Stomach smooth muscle (tissue), 2 donors: ENCODE results near the gene SYNGR3.

Source experiments
- H3K27ac ChIP-seq: one replicate; pipeline ENCODE4 v1.7.0; 2013; ENCODE audit warnings: mild to moderate bottlenecking, low read length, inconsistent platforms
- H3K27me3 ChIP-seq, 2 donors: one replicate each; pipeline ENCODE4 v1.7.0; 2013; ENCODE audit warnings: low read length in 2 of 2; ENCODE audit not compliant: insufficient read depth in 2 of 2, control insufficient read depth in 1 of 2
- H3K36me3 ChIP-seq, 2 donors: one replicate each; pipeline ENCODE4 v1.7.0; 2013; ENCODE audit warnings: low read length in 2 of 2; ENCODE audit not compliant: control insufficient read depth in 2 of 2, insufficient read depth in 2 of 2
- H3K4me1 ChIP-seq: one replicate; pipeline ENCODE4 v1.7.0; 2013; ENCODE audit warnings: low read length; ENCODE audit not compliant: control insufficient read depth, insufficient read depth
- H3K4me3 ChIP-seq, 2 donors: one replicate each; pipeline ENCODE4 v1.7.0; 2013; ENCODE audit warnings: low read length in 2 of 2
- H3K9ac ChIP-seq, 2 donors: one replicate each; pipeline ENCODE4 v1.7.0; 2013; ENCODE audit warnings: low read length in 2 of 2, mild to moderate bottlenecking in 1 of 2
- H3K9me3 ChIP-seq, 2 donors: one replicate each; pipeline ENCODE4 v1.7.0; 2013; ENCODE audit warnings: low read length in 2 of 2; ENCODE audit not compliant: control insufficient read depth in 2 of 2
- donor health status: healthy.
- donor health status: Pancreatic carcinoma.

SYNGR3 gene, protein sequence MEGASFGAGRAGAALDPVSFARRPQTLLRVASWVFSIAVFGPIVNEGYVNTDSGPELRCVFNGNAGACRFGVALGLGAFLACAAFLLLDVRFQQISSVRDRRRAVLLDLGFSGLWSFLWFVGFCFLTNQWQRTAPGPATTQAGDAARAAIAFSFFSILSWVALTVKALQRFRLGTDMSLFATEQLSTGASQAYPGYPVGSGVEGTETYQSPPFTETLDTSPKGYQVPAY

DNA sequence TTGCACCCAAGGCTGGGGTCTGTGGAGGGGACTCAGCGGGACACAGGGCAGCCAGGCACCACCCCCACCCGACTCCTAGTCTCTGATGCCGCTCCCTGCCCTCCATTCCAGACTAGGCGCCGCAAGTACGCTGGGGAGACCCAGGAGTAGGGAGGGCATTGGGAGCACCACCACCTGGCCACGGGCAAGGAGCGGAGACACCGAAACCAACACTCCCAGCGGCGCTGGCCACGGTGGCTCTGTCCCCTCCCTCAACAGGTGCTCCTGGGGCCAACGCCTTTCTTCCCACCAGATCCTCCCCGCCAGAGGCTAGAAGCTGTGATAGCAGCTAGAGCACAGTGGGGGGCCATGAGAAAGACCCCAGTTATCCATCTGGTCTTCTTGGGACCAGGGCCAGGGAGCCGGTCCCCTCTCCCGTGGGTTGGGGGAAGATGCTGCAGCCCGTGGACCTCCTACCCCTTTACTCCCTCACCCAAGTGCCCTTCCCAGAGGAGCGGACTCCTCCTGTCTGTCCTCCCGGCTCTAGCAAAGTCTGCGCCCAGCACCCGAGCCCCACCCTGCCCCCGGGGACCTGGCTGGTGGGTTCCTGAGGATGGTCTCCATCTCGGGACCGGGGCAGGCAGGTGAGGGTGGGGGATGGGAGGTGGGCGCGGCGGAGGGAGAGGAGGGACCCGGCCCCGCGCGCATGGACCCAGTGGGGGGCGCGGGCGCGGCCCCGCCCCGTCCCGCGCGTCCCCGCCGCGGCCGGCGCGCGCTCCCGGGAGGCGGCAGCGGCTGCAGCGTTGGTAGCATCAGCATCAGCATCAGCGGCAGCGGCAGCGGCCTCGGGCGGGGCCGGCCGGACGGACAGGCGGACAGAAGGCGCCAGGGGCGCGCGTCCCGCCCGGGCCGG, at the start of gene SYNGR3:
TSS of gene SYNGR3 (plus strand) at position 762 of the 892 bp plus-strand sequence. CDS start 133 bp downstream, outside the sequence.
- H3K27ac ChIP-seq, result no peak within 1 kb of the TSS
- H3K9me3 ChIP-seq, result no peaks in the 10 kb centered on the region
- no peak within 1 kb of the TSS for H3K4me3 ChIP-seq
- peaks cover 34% of the 10 kb centered on the region for H3K4me1 ChIP-seq
- no peak within 1 kb of the TSS for H3K9ac ChIP-seq
- H3K36me3 ChIP-seq, result peaks cover 11 to 16% of the 10 kb centered on the region in 2 donors
- peaks cover 27 to 29% of the 10 kb centered on the region in 2 donors for H3K27me3 ChIP-seq

GRCh38 chr16:1940273-1941161, 49.3 kb upstream of the SYNGR3 start:
- Histone ChIP-seq H3K4me1 (peaks cover 25% of the 10 kb centered on the region), H3K4me3 (no peak overlapping the region), H3K9ac (no peak overlapping the region), H3K27ac (no peak overlapping the region), H3K9me3 (no peaks in the 10 kb centered on the region), H3K36me3 (peaks cover 16 to 21% of the 10 kb centered on the region in 2 donors), H3K27me3 (no peaks in the 10 kb centered on the region)

- Histone ChIP-seq H3K4me1 (peaks cover 25% of the 10 kb centered on the region), H3K27ac (peak overlapping the region; percentile 90), H3K4me3 (peak overlapping the region; percentile 84 to 90), H3K9me3 (no peaks in the 10 kb centered on the region), H3K9ac (peak overlapping the region; percentile 29 to 90), H3K36me3 (peaks cover 16 to 21% of the 10 kb centered on the region in 2 donors), H3K27me3 (no peaks in the 10 kb centered on the region)
Observed at GRCh38 chr16:1941162-1942046, 48.4 kb upstream of the SYNGR3 start.

GRCh38 chr16:1942047-1942809, 47.5 kb upstream of the SYNGR3 start:
- Histone ChIP-seq H3K36me3 (peaks cover 16% of the 10 kb centered on the region in 2 donors), H3K27ac (peak overlapping the region; percentile 90), H3K27me3 (no peaks in the 10 kb centered on the region), H3K9me3 (no peaks in the 10 kb centered on the region), H3K4me3 (peak overlapping the region; percentile 84 to 90), H3K9ac (peak overlapping the region; percentile 85 to 90), H3K4me1 (peaks cover 25% of the 10 kb centered on the region)

DNA sequence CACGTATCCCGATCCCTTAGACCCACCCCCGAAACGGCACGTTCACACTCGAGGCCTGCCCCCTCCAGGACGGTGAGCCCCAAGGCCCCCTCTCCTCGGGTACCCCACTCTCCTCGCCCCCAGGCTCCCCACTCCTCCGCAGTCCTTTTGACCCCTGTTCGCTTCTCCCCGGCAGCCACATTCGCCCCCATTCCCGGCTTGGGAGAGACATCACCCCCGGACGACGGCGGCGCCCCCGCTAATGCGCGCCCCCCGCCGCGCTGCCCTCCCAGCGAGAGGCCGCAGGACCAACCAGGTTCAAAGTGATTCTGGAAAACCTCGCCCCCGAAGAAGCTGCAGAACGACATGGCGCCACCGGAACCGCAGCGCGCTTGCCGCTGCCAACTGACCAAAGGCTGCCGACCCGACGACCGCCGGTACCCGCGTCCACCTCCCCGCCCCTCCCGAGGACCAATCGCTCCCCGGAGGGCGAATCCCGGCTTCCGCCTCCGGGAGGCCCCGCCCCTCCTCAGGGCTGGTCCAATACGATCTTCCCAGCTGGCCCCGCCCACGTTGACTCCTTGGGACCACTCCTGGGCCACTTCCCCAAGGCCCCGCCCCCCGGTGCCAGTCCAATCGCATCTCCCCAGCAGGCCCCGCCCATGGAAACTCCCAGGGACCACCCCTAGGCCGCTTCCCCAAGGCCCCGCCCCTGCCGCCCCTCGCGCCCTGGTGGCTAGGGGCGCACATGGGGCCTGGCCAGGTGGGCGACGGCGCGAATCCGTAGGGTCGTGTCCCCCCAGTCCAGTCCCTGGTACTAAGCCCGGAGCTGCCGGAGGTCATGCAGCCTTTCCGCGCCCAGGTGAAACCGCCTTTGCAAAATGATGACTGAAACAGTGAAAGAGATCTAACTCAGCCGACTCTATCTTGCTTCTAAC, 46.7 kb upstream of the SYNGR3 start, which contains the start of gene MSRB1:
TSS of gene MSRB1 (minus strand) at position 390 of the 917 bp plus-strand sequence. CDS start at position 347, 43 bp downstream.
- Histone ChIP-seq H3K27ac (peak within 1 kb of the TSS; percentile 90), H3K9ac (peak within 1 kb of the TSS; percentile 85 to 90), H3K4me1 (peaks cover 25% of the 10 kb centered on the region)

DNA sequence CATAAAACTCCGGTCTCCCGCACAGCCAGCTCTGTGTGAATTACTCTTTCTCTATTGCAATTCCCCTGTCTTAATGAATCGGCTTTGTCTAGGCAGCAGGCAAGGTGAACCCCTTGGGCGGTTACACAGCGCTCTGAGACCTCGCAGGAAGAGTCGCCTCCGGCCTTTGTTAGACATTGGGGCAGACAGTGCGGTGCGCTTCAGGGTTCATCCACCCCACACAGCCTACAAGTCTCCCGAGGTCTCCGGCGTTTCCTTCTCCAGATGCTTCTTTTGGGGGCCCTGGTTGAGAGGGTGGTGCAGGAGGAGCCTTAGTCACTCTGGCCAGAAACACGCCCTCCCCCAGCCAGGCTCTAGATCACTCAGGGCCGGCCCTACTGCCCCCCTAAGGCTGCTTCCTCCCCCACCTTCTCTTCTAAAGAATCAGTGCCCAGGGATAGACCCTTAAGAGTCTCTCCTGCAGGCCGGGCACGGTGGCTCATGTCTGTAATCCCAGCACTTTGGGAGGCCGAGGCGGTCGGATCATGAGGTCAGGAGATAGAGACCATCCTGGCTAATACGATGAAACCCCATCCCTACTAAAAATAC, 45.1 kb upstream of the SYNGR3 start:
- Histone ChIP-seq H3K9me3 (no peaks in the 10 kb centered on the region), H3K9ac (no peak overlapping the region), H3K36me3 (peaks cover 5% of the 10 kb centered on the region in 2 donors), H3K27me3 (no peaks in the 10 kb centered on the region), H3K27ac (no peak overlapping the region), H3K4me1 (peaks cover 25% of the 10 kb centered on the region), H3K4me3 (no peak overlapping the region)

More for the DNA sequence above, 46.7 kb upstream of the SYNGR3 start, which contains the start of gene MSRB1:
- H3K27me3 ChIP-seq, result no peaks in the 10 kb centered on the region
- H3K4me3 ChIP-seq, result peak within 1 kb of the TSS; percentile 84 to 90
- no peaks in the 10 kb centered on the region for H3K9me3 ChIP-seq
- H3K36me3 ChIP-seq, result peaks cover 14 to 16% of the 10 kb centered on the region in 2 donors

- no peaks in the 10 kb centered on the region for H3K36me3 ChIP-seq
- no peak overlapping the region for H3K27ac ChIP-seq
- H3K4me1 ChIP-seq, result peaks cover 23% of the 10 kb centered on the region
- H3K4me3 ChIP-seq, result no peak overlapping the region
- no peaks in the 10 kb centered on the region for H3K27me3 ChIP-seq
- no peak overlapping the region for H3K9ac ChIP-seq
- H3K9me3 ChIP-seq, result no peaks in the 10 kb centered on the region
Observed at GRCh38 chr16:1945559-1946391, 44.0 kb upstream of the SYNGR3 start.
